Inflammatory macrophage treated with lipopolysaccharide for 4 hours (primary cell): ENCODE results near the gene BUD31.
"Not testable (repeated sequence)": the region's sequence is repeated elsewhere in the genome, so short reads cannot be mapped to it uniquely, and the experiment has no call there.

Experiments used
- DNase-seq: peaks from one replicate; pipeline ENCODE4 v3.0.0-alpha.2; 2020

BUD31 gene

GRCh38 chr7:99408379-99409191 is at the start of gene BUD31, which contains the start of gene PDAP1:
TSS of gene BUD31 (plus strand) at chr7:99408969. CDS start at chr7:99411093, 2,124 bp downstream.
TSS of gene PDAP1 (minus strand) at chr7:99408597. CDS start at chr7:99408548, 49 bp downstream.
- peak; percentile 92 for DNase-seq

GRCh38 chr7:99359465-99360154 is 49.2 kb upstream of the BUD31 start:
- no peak for DNase-seq

GRCh38 chr7:99362801-99363200 is 46.0 kb upstream of the BUD31 start:
- no peak for DNase-seq

GRCh38 chr7:99363286-99363685 is 45.5 kb upstream of the BUD31 start:
- no peak for DNase-seq

GRCh38 chr7:99365318-99366141 is 43.2 kb upstream of the BUD31 start:
- no peak for DNase-seq

- DNase-seq, result no peak
Observed at GRCh38 chr7:99366646-99367045, 42.1 kb upstream of the BUD31 start.

- no peak for DNase-seq
Observed at GRCh38 chr7:99368750-99369389, 39.9 kb upstream of the BUD31 start.

GRCh38 chr7:99369767-99370391 is 38.9 kb upstream of the BUD31 start:
- no peak for DNase-seq

GRCh38 chr7:99371376-99371920 is 37.3 kb upstream of the BUD31 start:
- DNase-seq, result no peak

- DNase-seq, result peak; percentile 31
Observed at GRCh38 chr7:99372275-99373090, 36.3 kb upstream of the BUD31 start.

GRCh38 chr7:99373091-99374066 is 35.4 kb upstream of the BUD31 start:
- no peak for DNase-seq

- DNase-seq, result peak; percentile 91
Observed at GRCh38 chr7:99374111-99375064, 34.4 kb upstream of the BUD31 start, which contains the start of gene ARPC1B. TSS of gene ARPC1B (plus strand) at chr7:99374730. CDS start at chr7:99385715, 10,985 bp downstream.

- peak; percentile 80 for DNase-seq
Observed at GRCh38 chr7:99375070-99375807, 33.5 kb upstream of the BUD31 start.

GRCh38 chr7:99379043-99379577 is 29.7 kb upstream of the BUD31 start:
- DNase-seq, result peak; percentile 96

GRCh38 chr7:99379693-99380031 is 29.1 kb upstream of the BUD31 start:
- DNase-seq, result not testable (repeated sequence)

- peak; percentile 99 for DNase-seq
Observed at GRCh38 chr7:99380032-99380822, 28.5 kb upstream of the BUD31 start.
